ENCODE measurements around the gene TUNAR. TPM values are rescaled to one million over a fixed set of nuclear protein-coding genes. Genes with fewer than 3 reads are reported as not detected.

Gene TUNAR
- not detected for total RNA-seq

- Mint-ChIP-seq H3K36me3 (ENCODE audit: low read depth) (no peaks in the 10 kb centered on the region), H3K4me3 (no peak within 1 kb of the TSS), H3K27me3 (ENCODE audit: low read depth) (peaks cover 42% of the 10 kb centered on the region), H3K27ac (no peak within 1 kb of the TSS), H3K9me3 (ENCODE audit: insufficient read depth) (no peaks in the 10 kb centered on the region), H3K4me1 (ENCODE audit: low read depth) (no peaks in the 10 kb centered on the region)
- ChIA-PET CTCF (no interaction called here), POLR2A (no interaction called here)
- no peak for DNase-seq
- ATAC-seq, result no peak
Observed at GRCh38 chr14:95876761-95877538, at the start of gene TUNAR. Gene TUNAR (plus strand): TSS chr14:95876832.

- CTCF ChIA-PET, result no interaction called here
- Mint-ChIP-seq H3K27ac (no peak overlapping the region), H3K36me3 (ENCODE audit: low read depth) (no peaks in the 10 kb centered on the region), H3K4me1 (ENCODE audit: low read depth) (no peaks in the 10 kb centered on the region), H3K9me3 (ENCODE audit: insufficient read depth) (no peaks in the 10 kb centered on the region), H3K27me3 (ENCODE audit: low read depth) (no peaks in the 10 kb centered on the region), H3K4me3 (no peak overlapping the region)
- POLR2A ChIA-PET, result no interaction called here
- ATAC-seq, result no peak
- no peak for DNase-seq
Observed at GRCh38 chr14:95828649-95829265, 47.9 kb upstream of the TUNAR start.

GRCh38 chr14:95829321-95829720 lies 47.3 kb upstream of the TUNAR start:
- ChIA-PET POLR2A (no interaction called here), CTCF (no interaction called here)
- H3K36me3 Mint-ChIP-seq (ENCODE audit: low read depth), result no peaks in the 10 kb centered on the region
- DNase-seq (no peak), ATAC-seq (no peak)
- H3K4me3 Mint-ChIP-seq, result no peak overlapping the region
- H3K4me1 Mint-ChIP-seq (ENCODE audit: low read depth), result no peaks in the 10 kb centered on the region
- H3K27ac Mint-ChIP-seq, result no peak overlapping the region
- H3K9me3 Mint-ChIP-seq (ENCODE audit: insufficient read depth), result no peaks in the 10 kb centered on the region
- no peaks in the 10 kb centered on the region for H3K27me3 Mint-ChIP-seq (ENCODE audit: low read depth)

- Mint-ChIP-seq H3K9me3 (ENCODE audit: insufficient read depth) (no peaks in the 10 kb centered on the region), H3K27me3 (ENCODE audit: low read depth) (no peaks in the 10 kb centered on the region), H3K4me1 (ENCODE audit: low read depth) (peaks cover 6% of the 10 kb centered on the region), H3K36me3 (ENCODE audit: low read depth) (no peaks in the 10 kb centered on the region), H3K4me3 (no peak overlapping the region), H3K27ac (no peak overlapping the region)
- no peak for ATAC-seq
- DNase-seq, result no peak
- ChIA-PET CTCF (no interaction called here), POLR2A (no interaction called here)
Observed at GRCh38 chr14:95830386-95830785, 46.2 kb upstream of the TUNAR start.

GRCh38 chr14:95831041-95831440 lies 45.6 kb upstream of the TUNAR start:
- H3K4me1 Mint-ChIP-seq (ENCODE audit: low read depth), result peaks cover 6% of the 10 kb centered on the region
- POLR2A ChIA-PET, result no interaction called here
- no peaks in the 10 kb centered on the region for H3K36me3 Mint-ChIP-seq (ENCODE audit: low read depth)

GRCh38 chr14:95831468-95831867 lies 45.2 kb upstream of the TUNAR start:
- no peaks in the 10 kb centered on the region for H3K36me3 Mint-ChIP-seq (ENCODE audit: low read depth)
- no peaks in the 10 kb centered on the region for H3K9me3 Mint-ChIP-seq (ENCODE audit: insufficient read depth)
- H3K4me3 Mint-ChIP-seq, result no peak overlapping the region
- no peaks in the 10 kb centered on the region for H3K27me3 Mint-ChIP-seq (ENCODE audit: low read depth)
- H3K4me1 Mint-ChIP-seq (ENCODE audit: low read depth), result peaks cover 6% of the 10 kb centered on the region
- no peak overlapping the region for H3K27ac Mint-ChIP-seq
- CTCF ChIA-PET, result no interaction called here
- POLR2A ChIA-PET, result no interaction called here
- ATAC-seq (no peak), DNase-seq (no peak)

More at GRCh38 chr14:95831041-95831440, 45.6 kb upstream of the TUNAR start:
- no peak overlapping the region for H3K4me3 Mint-ChIP-seq
- ATAC-seq (no peak), DNase-seq (no peak)
- H3K27ac Mint-ChIP-seq, result no peak overlapping the region
- no peaks in the 10 kb centered on the region for H3K9me3 Mint-ChIP-seq (ENCODE audit: insufficient read depth)
- CTCF ChIA-PET, result no interaction called here
- no peaks in the 10 kb centered on the region for H3K27me3 Mint-ChIP-seq (ENCODE audit: low read depth)

- DNase-seq (no peak), ATAC-seq (no peak)
- Mint-ChIP-seq H3K4me3 (no peak overlapping the region), H3K27ac (no peak overlapping the region), H3K36me3 (ENCODE audit: low read depth) (no peaks in the 10 kb centered on the region), H3K27me3 (ENCODE audit: low read depth) (no peaks in the 10 kb centered on the region), H3K9me3 (ENCODE audit: insufficient read depth) (no peaks in the 10 kb centered on the region), H3K4me1 (ENCODE audit: low read depth) (peaks cover 6% of the 10 kb centered on the region)
- ChIA-PET POLR2A (no interaction called here), CTCF (no interaction called here)
Observed at GRCh38 chr14:95832012-95832411, 44.6 kb upstream of the TUNAR start.

- Mint-ChIP-seq H3K9me3 (ENCODE audit: insufficient read depth) (no peaks in the 10 kb centered on the region), H3K4me3 (no peak overlapping the region), H3K27me3 (ENCODE audit: low read depth) (no peaks in the 10 kb centered on the region), H3K36me3 (ENCODE audit: low read depth) (no peaks in the 10 kb centered on the region), H3K4me1 (ENCODE audit: low read depth) (peaks cover 6% of the 10 kb centered on the region), H3K27ac (no peak overlapping the region)
- no peak for DNase-seq
- ChIA-PET CTCF (interaction anchor here (0.9 kb wide), 1 partner anchor 60 kb away, joined by 4 read pairs; no protein-coding TSS in a partner anchor), POLR2A (no interaction called here)
- no peak for ATAC-seq
Observed at GRCh38 chr14:95833429-95833828, 43.2 kb upstream of the TUNAR start.

GRCh38 chr14:95834496-95834895 lies 42.1 kb upstream of the TUNAR start:
- DNase-seq, result no peak
- Mint-ChIP-seq H3K36me3 (ENCODE audit: low read depth) (no peaks in the 10 kb centered on the region), H3K27me3 (ENCODE audit: low read depth) (no peaks in the 10 kb centered on the region), H3K4me3 (no peak overlapping the region), H3K9me3 (ENCODE audit: insufficient read depth) (no peaks in the 10 kb centered on the region), H3K27ac (no peak overlapping the region), H3K4me1 (ENCODE audit: low read depth) (peaks cover 6% of the 10 kb centered on the region)
- ChIA-PET CTCF (no interaction called here), POLR2A (no interaction called here)
- no peak for ATAC-seq

- Mint-ChIP-seq H3K4me3 (no peak overlapping the region), H3K4me1 (ENCODE audit: low read depth) (peaks cover 6% of the 10 kb centered on the region), H3K9me3 (ENCODE audit: insufficient read depth) (no peaks in the 10 kb centered on the region), H3K27ac (no peak overlapping the region), H3K27me3 (ENCODE audit: low read depth) (no peaks in the 10 kb centered on the region), H3K36me3 (ENCODE audit: low read depth) (no peaks in the 10 kb centered on the region)
- ChIA-PET CTCF (no interaction called here), POLR2A (no interaction called here)
- DNase-seq, result no peak
- ATAC-seq, result no peak
Observed at GRCh38 chr14:95835121-95835730, 41.4 kb upstream of the TUNAR start.

GRCh38 chr14:95838862-95839261 lies 37.8 kb upstream of the TUNAR start:
- Mint-ChIP-seq H3K4me3 (no peak overlapping the region), H3K4me1 (ENCODE audit: low read depth) (peaks cover 6% of the 10 kb centered on the region), H3K27me3 (ENCODE audit: low read depth) (no peaks in the 10 kb centered on the region), H3K27ac (no peak overlapping the region), H3K36me3 (ENCODE audit: low read depth) (no peaks in the 10 kb centered on the region), H3K9me3 (ENCODE audit: insufficient read depth) (no peaks in the 10 kb centered on the region)
- no peak for DNase-seq
- ATAC-seq, result no peak
- POLR2A ChIA-PET, result no interaction called here
- CTCF ChIA-PET, result no interaction called here

- no peak overlapping the region for H3K4me3 Mint-ChIP-seq
- no peaks in the 10 kb centered on the region for H3K27me3 Mint-ChIP-seq (ENCODE audit: low read depth)
- H3K36me3 Mint-ChIP-seq (ENCODE audit: low read depth), result no peaks in the 10 kb centered on the region
- H3K4me1 Mint-ChIP-seq (ENCODE audit: low read depth), result peaks cover 2% of the 10 kb centered on the region
- H3K9me3 Mint-ChIP-seq (ENCODE audit: insufficient read depth), result no peaks in the 10 kb centered on the region
- POLR2A ChIA-PET, result no interaction called here
- H3K27ac Mint-ChIP-seq, result no peak overlapping the region
- CTCF ChIA-PET, result no interaction called here
- ATAC-seq (no peak), DNase-seq (no peak)
Observed at GRCh38 chr14:95840094-95840700, 36.4 kb upstream of the TUNAR start.
